Activated naive CD4-positive, alpha-beta T cell treated with anti-CD3 and anti-CD28 coated beads for 36 hours (primary cell): ENCODE measurements around the gene MT1A. TPM values are rescaled to one million over a fixed set of nuclear protein-coding genes. Genes with fewer than 3 reads are reported as not detected.
"Not testable (repeated sequence)": the region's sequence is repeated elsewhere in the genome, so short reads cannot be mapped to it uniquely, and the experiment has no call there.

Experiments
- CTCF ChIA-PET: fragments of 350-600 bp; sonication (Branson Sonifier 250); formaldehyde crosslinking; loops from one replicate; lab custom pipeline; 2021; ENCODE audit warnings: antibody characterized with exemption; lab: Charles Lee
- DNase-seq: peaks from one replicate; pipeline ENCODE4 v3.0.0-alpha.2; 2020
- H3K27ac Mint-ChIP-seq: one replicate; pipeline ENCODE4 v1.8.0; 2021; ENCODE audit warnings: mild to moderate bottlenecking, mixed read lengths
- H3K27me3 Mint-ChIP-seq: one replicate; pipeline ENCODE4 v1.8.0; 2021; ENCODE audit warnings: low read depth, mixed read lengths
- H3K36me3 Mint-ChIP-seq: one replicate; pipeline ENCODE4 v1.8.0; 2021; ENCODE audit warnings: low read depth, mixed read lengths
- H3K4me1 Mint-ChIP-seq: one replicate; pipeline ENCODE4 v1.8.0; 2021; ENCODE audit warnings: low read depth, mixed read lengths
- H3K4me3 Mint-ChIP-seq: one replicate; pipeline ENCODE4 v1.8.0; 2021; ENCODE audit warnings: mild to moderate bottlenecking, moderate library complexity, mixed read lengths
- H3K9me3 Mint-ChIP-seq: one replicate; pipeline ENCODE4 v1.8.0; 2021; ENCODE audit warnings: mixed read lengths
- intact Hi-C: fragments of 100-400 bp; cut with micrococcal nuclease; formaldehyde crosslinking; loops from one replicate; pipeline ENCODE4 v1.15.1; 2023
- total RNA-seq, 2 experiments: library from RNA; stranded (reverse); gene quantifications; one replicate each; pipeline ENCODE4 v1.2.3, GENCODE V29; 2021

Gene MT1A
- total RNA-seq, 2 experiments from 2014 or later = not detected

- Mint-ChIP-seq H3K36me3 (no peaks in the 10 kb centered on the region), H3K9me3 (no peaks in the 10 kb centered on the region), H3K4me1 (peaks cover 1% of the 10 kb centered on the region), H3K4me3 (no peak overlapping the region), H3K27ac (no peak overlapping the region), H3K27me3 (peaks cover 20% of the 10 kb centered on the region)
- intact Hi-C loops = no loop called here
- no peak for DNase-seq
- CTCF ChIA-PET = interaction anchor here (0.9 kb wide), 1 partner anchor 75 kb away, joined by 3 read pairs; no protein-coding TSS in a partner anchor
These were observed 10.8 kb downstream of the MT1A start for GRCh38 chr16:56649271-56649670.

GRCh38 chr16:56649820-56650219 lies 11.4 kb downstream of the MT1A start:
- Mint-ChIP-seq H3K27me3 (peaks cover 20% of the 10 kb centered on the region), H3K9me3 (no peaks in the 10 kb centered on the region), H3K4me3 (no peak overlapping the region), H3K4me1 (no peaks in the 10 kb centered on the region), H3K27ac (no peak overlapping the region), H3K36me3 (no peaks in the 10 kb centered on the region)
- intact Hi-C loops = no loop called here
- CTCF ChIA-PET = no interaction called here
- no peak for DNase-seq

GRCh38 chr16:56651586-56651985 lies 13.1 kb downstream of the MT1A start, which contains the start of gene MT1B:
TSS of gene MT1B (plus strand) at chr16:56651886. CDS start at chr16:56651954, 68 bp downstream.
- CTCF ChIA-PET = no interaction called here
- Mint-ChIP-seq H3K27ac (no peak within 1 kb of the TSS), H3K4me3 (no peak within 1 kb of the TSS), H3K4me1 (no peaks in the 10 kb centered on the region), H3K27me3 (peaks cover 20% of the 10 kb centered on the region), H3K9me3 (no peaks in the 10 kb centered on the region), H3K36me3 (no peaks in the 10 kb centered on the region)
- DNase-seq = no peak
- intact Hi-C loops = no loop called here

- no peaks in the 10 kb centered on the region for H3K36me3 Mint-ChIP-seq
- CTCF ChIA-PET = interaction anchor here (0.6 to 1.1 kb wide), 2 partner anchors 21 to 75 kb away, joined by 3 read pairs; no protein-coding TSS in a partner anchor
- no peak overlapping the region for H3K27ac Mint-ChIP-seq
- peaks cover 16% of the 10 kb centered on the region for H3K27me3 Mint-ChIP-seq
- intact Hi-C loops = no loop called here
- no peak for DNase-seq
- peaks cover 3% of the 10 kb centered on the region for H3K4me1 Mint-ChIP-seq
- no peaks in the 10 kb centered on the region for H3K9me3 Mint-ChIP-seq
- H3K4me3 Mint-ChIP-seq = no peak overlapping the region
These were observed 14.1 kb downstream of the MT1A start for GRCh38 chr16:56652600-56652999.

GRCh38 chr16:56653218-56653617 lies 14.8 kb downstream of the MT1A start:
- H3K4me1 Mint-ChIP-seq = peaks cover 8% of the 10 kb centered on the region
- intact Hi-C loops = no loop called here
- no peaks in the 10 kb centered on the region for H3K9me3 Mint-ChIP-seq
- no peak overlapping the region for H3K4me3 Mint-ChIP-seq
- CTCF ChIA-PET = interaction anchor here (0.6 to 1.1 kb wide), 2 partner anchors 20 to 76 kb away, joined by 3 read pairs; no protein-coding TSS in a partner anchor
- no peaks in the 10 kb centered on the region for H3K36me3 Mint-ChIP-seq
- DNase-seq = no peak
- H3K27ac Mint-ChIP-seq = no peak overlapping the region
- H3K27me3 Mint-ChIP-seq = peaks cover 13% of the 10 kb centered on the region

GRCh38 chr16:56657555-56658326 lies 19.3 kb downstream of the MT1A start, which contains the start of gene MT1F:
TSS of gene MT1F (plus strand) at chr16:56657959. CDS start at chr16:56658059, 100 bp downstream.
- peaks cover 18% of the 10 kb centered on the region for H3K4me1 Mint-ChIP-seq
- no peaks in the 10 kb centered on the region for H3K27me3 Mint-ChIP-seq
- intact Hi-C loops = loop anchor here (1.0 to 5.0 kb wide), 4 partner anchors 14 to 49 kb away; partner anchors contain the start of genes MT1X and MT2A
- CTCF ChIA-PET = interaction anchor here (0.9 kb wide), 1 partner anchor 44 kb away, joined by 5 read pairs; no protein-coding TSS in a partner anchor
- no peaks in the 10 kb centered on the region for H3K9me3 Mint-ChIP-seq
- peak within 1 kb of the TSS; percentile 41 for H3K27ac Mint-ChIP-seq
- DNase-seq = peak; percentile 83
- peak within 1 kb of the TSS; percentile 91 for H3K4me3 Mint-ChIP-seq
- no peaks in the 10 kb centered on the region for H3K36me3 Mint-ChIP-seq

- Mint-ChIP-seq H3K36me3 (no peaks in the 10 kb centered on the region), H3K4me3 (peak overlapping the region; percentile 91), H3K9me3 (no peaks in the 10 kb centered on the region), H3K27me3 (no peaks in the 10 kb centered on the region), H3K27ac (no peak overlapping the region), H3K4me1 (peaks cover 20% of the 10 kb centered on the region)
- intact Hi-C loops = loop anchor here (5.0 kb wide), 1 partner anchor 44 kb away; no protein-coding TSS in a partner anchor
- CTCF ChIA-PET = interaction anchor here (0.9 kb wide), 1 partner anchor 43 kb away, joined by 5 read pairs; no protein-coding TSS in a partner anchor
- no peak for DNase-seq
These were observed 19.9 kb downstream of the MT1A start for GRCh38 chr16:56658327-56658875.

- H3K4me3 Mint-ChIP-seq = peak overlapping the region; percentile 80
- H3K36me3 Mint-ChIP-seq = no peaks in the 10 kb centered on the region
- no peaks in the 10 kb centered on the region for H3K9me3 Mint-ChIP-seq
- peaks cover 11% of the 10 kb centered on the region for H3K27me3 Mint-ChIP-seq
- H3K4me1 Mint-ChIP-seq = peaks cover 18% of the 10 kb centered on the region
- intact Hi-C loops = loop anchor here (1.0 kb wide), 1 partner anchor 20 kb away; the partner anchor contains the start of gene MT1X
- DNase-seq = peak; percentile 70
- H3K27ac Mint-ChIP-seq = peak overlapping the region; percentile 75
- CTCF ChIA-PET = interaction anchor here (0.6 to 1.9 kb wide), 7 partner anchors 19 to 194 kb away, joined by 3 to 13 read pairs (median 3); no protein-coding TSS in a partner anchor
These were observed 24.2 kb downstream of the MT1A start for GRCh38 chr16:56662357-56663354.

GRCh38 chr16:56664506-56664905 lies 26.0 kb downstream of the MT1A start:
- H3K27ac Mint-ChIP-seq = no peak overlapping the region
- intact Hi-C loops = no loop called here
- CTCF ChIA-PET = interaction anchor here (0.7 to 1.9 kb wide), 3 partner anchors 9 to 37 kb away, joined by 3 to 4 read pairs (median 4); no protein-coding TSS in a partner anchor
- peaks cover 24% of the 10 kb centered on the region for H3K4me1 Mint-ChIP-seq
- no peaks in the 10 kb centered on the region for H3K9me3 Mint-ChIP-seq
- H3K36me3 Mint-ChIP-seq = no peaks in the 10 kb centered on the region
- DNase-seq = no peak
- H3K4me3 Mint-ChIP-seq = no peak overlapping the region
- H3K27me3 Mint-ChIP-seq = peaks cover 27% of the 10 kb centered on the region

- H3K36me3 Mint-ChIP-seq, intact Hi-C loops, CTCF ChIA-PET, H3K4me3 Mint-ChIP-seq, H3K9me3 Mint-ChIP-seq, H3K27ac Mint-ChIP-seq, DNase-seq: not testable (repeated sequence)
- Mint-ChIP-seq H3K4me1 (peaks cover 28% of the 10 kb centered on the region), H3K27me3 (peaks cover 36% of the 10 kb centered on the region)
These were observed 27.1 kb downstream of the MT1A start for GRCh38 chr16:56665286-56666261.
